NK-92 (cell line): Measurements from ENCODE around the gene C6orf118.

Experiments used
- DNase-seq: peaks from one replicate; lab custom pipeline; 2025; ENCODE audit not compliant: unreplicated experiment; lab: John Stamatoyannopoulos, UW

Gene C6orf118

GRCh38 chr6:165245287-165245686 lies 64.1 kb downstream of the C6orf118 start:
- DNase-seq = no peak

GRCh38 chr6:165244524-165245247 lies 64.7 kb downstream of the C6orf118 start:
- no peak for DNase-seq

GRCh38 chr6:165243801-165244200 lies 65.6 kb downstream of the C6orf118 start:
- no peak for DNase-seq

DNA sequence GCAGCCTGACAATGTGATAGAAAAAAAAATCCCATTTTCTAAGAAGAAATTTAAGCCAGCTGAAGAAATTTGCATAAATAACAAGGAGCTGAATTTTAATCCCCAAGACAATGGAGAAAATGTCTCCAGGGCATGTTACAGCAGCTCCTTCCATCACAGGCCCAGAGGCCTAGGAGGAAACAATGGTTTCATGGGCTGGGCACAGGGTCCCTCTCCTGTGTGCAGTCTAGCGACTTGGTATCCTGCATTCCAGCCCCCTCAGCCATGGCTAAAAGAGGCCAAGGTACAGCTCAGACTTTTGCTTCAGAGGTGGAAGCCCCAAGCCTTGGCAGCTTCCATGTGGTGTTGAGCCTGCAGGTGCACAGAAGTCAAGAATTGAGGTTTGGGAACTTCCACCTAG lies 73.1 kb downstream of the C6orf118 start:
- no peak for DNase-seq

- no peak for DNase-seq
Measured at GRCh38 chr6:165232731-165233488, 76.5 kb downstream of the C6orf118 start.

DNA sequence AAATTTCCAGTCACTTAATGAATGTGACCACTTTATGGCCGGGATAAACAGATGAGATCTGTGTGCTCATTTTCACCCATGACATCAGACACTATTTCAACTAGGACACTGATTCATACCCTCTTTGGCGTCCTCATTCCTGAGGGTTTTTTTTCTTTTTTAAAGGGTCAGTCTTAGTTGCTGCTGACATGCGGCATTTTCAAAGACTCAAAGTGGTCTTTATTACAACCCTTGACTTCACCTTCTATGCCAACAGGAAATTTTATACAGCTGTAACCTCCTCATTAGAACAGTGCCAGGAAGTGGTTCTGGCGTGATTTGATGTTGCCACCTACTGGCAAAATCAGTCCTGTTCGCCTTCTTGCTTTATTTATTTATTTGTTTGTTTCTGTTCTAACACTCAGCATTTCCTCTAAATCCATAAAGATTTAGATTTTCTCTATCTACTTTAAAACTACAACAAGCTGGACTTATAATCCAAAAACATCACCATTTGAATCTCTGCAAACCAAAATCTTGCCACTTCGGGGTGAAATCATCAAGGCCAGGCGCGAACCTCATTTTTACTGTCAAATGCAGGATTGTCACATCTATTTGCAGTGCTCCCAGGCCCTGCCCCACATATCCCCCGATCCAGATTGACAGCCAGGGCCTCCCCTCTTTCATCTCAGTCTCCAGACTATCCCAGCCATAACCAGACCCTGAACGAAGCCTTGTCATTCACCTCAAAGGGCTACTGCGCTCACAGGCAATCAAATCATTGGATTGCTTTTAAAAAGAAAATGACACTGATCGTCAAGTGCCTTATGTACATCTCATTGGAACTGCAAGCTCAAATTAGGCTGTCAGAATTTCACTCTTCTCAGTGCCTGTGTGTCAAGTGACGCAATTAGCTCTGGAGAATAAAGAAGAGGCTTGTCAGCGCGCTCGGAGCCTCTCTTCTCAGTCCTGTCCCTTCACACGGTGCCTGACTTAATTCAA lies 77.5 kb downstream of the C6orf118 start:
- DNase-seq = no peak

GRCh38 chr6:165231177-165231576 lies 78.2 kb downstream of the C6orf118 start:
- no peak for DNase-seq
